ENCODE results near the gene FNIP2.

GRCh38 chr4:158786955-158787354, 18.1 kb downstream of the FNIP2 start:
- TF ChIP-seq CTCF (IDR thresholded peaks at IDR 0.05) (no peak), POLR2AphosphoS5 (IDR thresholded peaks at IDR 0.05) (no peak), EP300 (IDR thresholded peaks at IDR 0.05) (no peak), POLR2A (IDR thresholded peaks at IDR 0.05) (no peak)

Data from upper lobe of left lung (tissue), 4 donors.